ENCODE results near the gene URB1. TPM values are rescaled to one million over a fixed set of nuclear protein-coding genes. Genes with fewer than 3 reads are reported as not detected.
"Not testable (repeated sequence)": the region's sequence is repeated elsewhere in the genome, so short reads cannot be mapped to it uniquely, and the experiment has no call there.

URB1 gene
- total and polyA plus RNA-seq, 2 experiments from 2014 or later: 3.4 to 10.1 TPM

GRCh38 chr21:32392299-32392879 lies 423 bp downstream of the URB1 start:
- Histone ChIP-seq H3K27me3 (peaks cover 4% of the 10 kb centered on the region), H3K27ac (no peak overlapping the region), H3K4me3 (peak overlapping the region; percentile 70), H2AFZ (peak overlapping the region; percentile 91), H3K79me2 (peaks cover 43% of the 10 kb centered on the region), H3K9me3 (ENCODE audit: low read depth) (peaks cover 4% of the 10 kb centered on the region), H4K20me1 (ENCODE audit: insufficient read depth, poor library complexity, severe bottlenecking) (peaks cover 6% of the 10 kb centered on the region), H3K4me1 (ENCODE audit: insufficient read depth) (peaks cover 7% of the 10 kb centered on the region), H3K9me2 (replicated peaks; ENCODE audit: insufficient read depth) (no peaks in the 10 kb centered on the region), H3K4me2 (peak overlapping the region; percentile 89), H3K36me3 (replicated peaks; ENCODE audit: insufficient read depth, low read depth) (no peaks in the 10 kb centered on the region)
- no peak for TF ChIP-seq CTCF (IDR thresholded peaks at IDR 0.05; ENCODE audit: poor library complexity)
- no peak for TF ChIP-seq EZH2phosphoT487 (IDR thresholded peaks at IDR 0.05; ENCODE audit: low read depth, severe bottlenecking, unreplicated experiment)
- TF ChIP-seq EZH2 (IDR thresholded peaks at IDR 0.05; ENCODE audit: borderline replicate concordance): no peak
- peak; percentile 19 for DNase-seq (ENCODE audit: low spot score)
- 1% methylated on average over 32 of the region's 32 CpGs for WGBS (ENCODE audit: low lambda C conversion rate, missing lambda C conversion rate)

GRCh38 chr21:32391755-32392154 lies 1.1 kb downstream of the URB1 start:
- 80% methylated on average over 4 of the region's 4 CpGs for WGBS (ENCODE audit: low lambda C conversion rate, missing lambda C conversion rate)
- peaks cover 7% of the 10 kb centered on the region for H3K4me1 ChIP-seq (ENCODE audit: insufficient read depth)
- H3K9me2 ChIP-seq (replicated peaks; ENCODE audit: insufficient read depth): no peaks in the 10 kb centered on the region
- peaks cover 4% of the 10 kb centered on the region for H3K9me3 ChIP-seq (ENCODE audit: low read depth)
- H4K20me1 ChIP-seq (ENCODE audit: insufficient read depth, poor library complexity, severe bottlenecking): peaks cover 6% of the 10 kb centered on the region
- no peak for DNase-seq (ENCODE audit: low spot score)
- H3K79me2 ChIP-seq: peaks cover 49% of the 10 kb centered on the region
- H2AFZ ChIP-seq: peak overlapping the region; percentile 91
- no peak overlapping the region for H3K27ac ChIP-seq
- TF ChIP-seq EZH2 (IDR thresholded peaks at IDR 0.05; ENCODE audit: borderline replicate concordance): no peak
- no peak for TF ChIP-seq CTCF (IDR thresholded peaks at IDR 0.05; ENCODE audit: poor library complexity)
- no peak for TF ChIP-seq EZH2phosphoT487 (IDR thresholded peaks at IDR 0.05; ENCODE audit: low read depth, severe bottlenecking, unreplicated experiment)
- peak overlapping the region; percentile 70 for H3K4me3 ChIP-seq
- peaks cover 4% of the 10 kb centered on the region for H3K27me3 ChIP-seq
- H3K4me2 ChIP-seq: peak overlapping the region; percentile 89
- no peaks in the 10 kb centered on the region for H3K36me3 ChIP-seq (replicated peaks; ENCODE audit: insufficient read depth, low read depth)

DNA sequence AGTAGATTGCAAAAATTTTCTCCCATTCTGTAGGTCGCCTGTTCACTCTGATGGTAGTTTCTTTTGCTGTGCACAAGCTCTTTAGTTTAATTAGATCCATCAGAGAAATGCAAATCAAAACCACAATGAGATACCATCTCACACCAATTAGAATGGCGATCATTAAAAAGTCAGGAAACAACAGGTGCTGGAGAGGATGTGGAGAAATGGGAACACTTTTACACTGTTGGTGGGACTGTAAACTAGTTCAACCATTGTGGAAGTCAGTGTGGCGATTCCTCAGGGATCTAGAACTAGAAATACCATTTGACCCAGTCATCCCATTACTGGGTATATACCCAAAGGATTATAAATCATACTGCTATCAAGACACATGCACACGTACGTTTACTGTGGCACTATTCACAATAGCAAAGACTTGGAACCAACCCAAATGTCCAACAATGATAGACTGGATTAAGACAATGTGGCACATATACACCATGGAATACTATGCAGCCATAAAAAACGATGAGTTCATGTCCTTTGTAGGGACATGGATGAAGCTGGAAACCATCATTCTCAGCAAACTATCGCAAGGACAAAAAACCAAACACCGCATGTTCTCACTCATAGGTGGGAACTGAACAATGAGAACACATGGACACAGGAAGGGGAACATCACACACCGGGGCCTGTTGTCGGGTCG lies 2.1 kb downstream of the URB1 start:
- not testable (repeated sequence) for H3K9me3 ChIP-seq (ENCODE audit: low read depth); H3K4me1 ChIP-seq (ENCODE audit: insufficient read depth); DNase-seq (ENCODE audit: low spot score); H3K4me2 ChIP-seq; H3K27ac ChIP-seq; H2AFZ ChIP-seq; H3K27me3 ChIP-seq; H3K36me3 ChIP-seq (replicated peaks; ENCODE audit: insufficient read depth, low read depth); H3K4me3 ChIP-seq; H3K9me2 ChIP-seq (replicated peaks; ENCODE audit: insufficient read depth); H4K20me1 ChIP-seq (ENCODE audit: insufficient read depth, poor library complexity, severe bottlenecking)
- WGBS (ENCODE audit: low lambda C conversion rate, missing lambda C conversion rate): 98% methylated on average over 9 of the region's 11 CpGs
- H3K79me2 ChIP-seq: peaks cover 55% of the 10 kb centered on the region

- H3K4me2 ChIP-seq: no peak overlapping the region
- no peak for TF ChIP-seq EZH2 (IDR thresholded peaks at IDR 0.05; ENCODE audit: borderline replicate concordance)
- no peak for TF ChIP-seq EZH2phosphoT487 (IDR thresholded peaks at IDR 0.05; ENCODE audit: low read depth, severe bottlenecking, unreplicated experiment)
- TF ChIP-seq CTCF (IDR thresholded peaks at IDR 0.05; ENCODE audit: poor library complexity): no peak
Measured at GRCh38 chr21:32389337-32390015, 3.3 kb downstream of the URB1 start.

More at GRCh38 chr21:32389337-32390015, 3.3 kb downstream of the URB1 start:
- Histone ChIP-seq H3K4me1 (ENCODE audit: insufficient read depth) (peaks cover 7% of the 10 kb centered on the region), H3K9me2 (replicated peaks; ENCODE audit: insufficient read depth) (no peaks in the 10 kb centered on the region), H3K79me2 (peaks cover 55% of the 10 kb centered on the region), H4K20me1 (ENCODE audit: insufficient read depth, poor library complexity, severe bottlenecking) (peaks cover 6% of the 10 kb centered on the region), H3K4me3 (no peak overlapping the region), H2AFZ (no peak overlapping the region), H3K27me3 (no peaks in the 10 kb centered on the region), H3K36me3 (replicated peaks; ENCODE audit: insufficient read depth, low read depth) (no peaks in the 10 kb centered on the region), H3K27ac (no peak overlapping the region), H3K9me3 (ENCODE audit: low read depth) (peaks cover 4% of the 10 kb centered on the region)
- DNase-seq (ENCODE audit: low spot score): no peak
- 84% methylated on average over 5 of the region's 5 CpGs for WGBS (ENCODE audit: low lambda C conversion rate, missing lambda C conversion rate)

Measured in hepatocyte (in vitro differentiated cells).